Measurements from ENCODE around the gene WARS2. TPM values are rescaled to one million over a fixed set of nuclear protein-coding genes. Genes with fewer than 3 reads are reported as not detected.

Gene WARS2
- 8.9 TPM for total RNA-seq
- long read RNA-seq, transcript WARS2-201 (6 exons, 2,800 nt), result major isoform, 10 of 17 reads
- long read RNA-seq, partial matches to known transcripts, result 0 of 17 reads
- long read RNA-seq, other reads (novel, unspliced or antisense), result 6 of 17 reads

- TF ChIP-seq CTCF (IDR thresholded peaks at IDR 0.05), result no peak
- ATAC-seq, result peak; percentile 99
- H3K4me1 ChIP-seq, result peaks cover 19% of the 10 kb centered on the region
- H3K36me3 ChIP-seq, result no peaks in the 10 kb centered on the region
- no peaks in the 10 kb centered on the region for H3K27me3 ChIP-seq (ENCODE audit: low read depth)
- intact Hi-C loops (cut with DNase I), result no loop called here
- DNase-seq, result peak; percentile 97
- no peaks in the 10 kb centered on the region for H3K9me3 ChIP-seq
- H3K27ac ChIP-seq, result peak within 1 kb of the TSS; percentile 99
- H3K4me3 ChIP-seq, result peak within 1 kb of the TSS; percentile 64
These were observed at the start of gene WARS2 for GRCh38 chr1:119140177-119141019. TSS of gene WARS2 (minus strand) at chr1:119140653. CDS start at chr1:119140644, 9 bp downstream.

DNA sequence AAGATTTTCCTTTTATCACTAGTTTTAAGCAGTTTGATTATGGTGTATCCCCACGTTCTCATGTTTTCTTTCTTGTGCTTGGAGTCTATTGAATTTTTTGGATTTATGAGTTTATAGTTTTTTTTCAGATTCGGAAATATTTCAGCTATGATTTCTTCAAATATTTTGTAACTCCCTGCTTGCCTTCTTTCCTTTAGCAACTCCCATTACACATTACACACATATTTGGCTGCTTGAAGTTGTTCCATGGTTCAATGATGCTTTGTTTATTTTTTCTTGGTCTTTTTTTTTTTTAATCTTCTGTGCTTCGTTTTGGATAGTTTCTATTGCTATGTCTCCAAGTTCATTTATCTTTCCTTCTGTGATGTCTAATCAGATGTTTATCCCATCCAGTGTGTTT, 48.5 kb upstream of the WARS2 start:
- Histone ChIP-seq H3K27me3 (ENCODE audit: low read depth) (no peaks in the 10 kb centered on the region), H3K27ac (no peak overlapping the region), H3K4me1 (no peaks in the 10 kb centered on the region), H3K9me3 (peaks cover 6% of the 10 kb centered on the region), H3K4me3 (no peak overlapping the region), H3K36me3 (no peaks in the 10 kb centered on the region)
- intact Hi-C loops (cut with DNase I), result no loop called here
- DNase-seq, result no peak
- no peak for ATAC-seq
- TF ChIP-seq CTCF (IDR thresholded peaks at IDR 0.05), result no peak

DNA sequence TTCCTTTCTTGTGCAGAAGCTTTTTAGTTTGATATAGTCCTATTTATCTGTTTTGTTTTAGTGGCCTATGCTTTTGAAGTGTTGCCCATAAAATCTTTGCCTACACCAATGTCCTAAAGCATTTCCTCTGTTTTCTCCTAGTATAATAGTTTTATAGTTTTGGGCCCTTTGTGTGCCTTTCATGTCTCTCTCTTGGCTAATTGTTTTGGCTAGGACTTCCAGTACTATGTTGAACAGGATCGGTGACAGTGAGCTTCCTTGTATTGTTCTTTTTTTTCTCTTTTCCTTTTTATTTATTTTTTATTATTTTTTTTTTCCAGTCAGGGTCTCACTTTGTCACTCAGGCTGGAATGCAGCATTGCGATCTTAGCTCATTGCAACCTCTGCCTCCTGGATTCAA, 47.0 kb upstream of the WARS2 start:
- ATAC-seq, result no peak
- no peak overlapping the region for H3K4me3 ChIP-seq
- DNase-seq, result no peak
- H3K36me3 ChIP-seq, result no peaks in the 10 kb centered on the region
- H3K27me3 ChIP-seq (ENCODE audit: low read depth), result no peaks in the 10 kb centered on the region
- intact Hi-C loops (cut with DNase I), result no loop called here
- peaks cover 6% of the 10 kb centered on the region for H3K9me3 ChIP-seq
- H3K4me1 ChIP-seq, result no peaks in the 10 kb centered on the region
- H3K27ac ChIP-seq, result no peak overlapping the region
- TF ChIP-seq CTCF (IDR thresholded peaks at IDR 0.05), result no peak

- TF ChIP-seq CTCF (IDR thresholded peaks at IDR 0.05), result no peak
- DNase-seq (no peak), ATAC-seq (no peak)
- Histone ChIP-seq H3K4me1 (no peaks in the 10 kb centered on the region), H3K4me3 (no peak overlapping the region), H3K27ac (no peak overlapping the region), H3K36me3 (no peaks in the 10 kb centered on the region), H3K9me3 (peaks cover 6% of the 10 kb centered on the region), H3K27me3 (ENCODE audit: low read depth) (no peaks in the 10 kb centered on the region)
- intact Hi-C loops (cut with DNase I), result no loop called here
These were observed 46.0 kb upstream of the WARS2 start for GRCh38 chr1:119186471-119186870.

DNA sequence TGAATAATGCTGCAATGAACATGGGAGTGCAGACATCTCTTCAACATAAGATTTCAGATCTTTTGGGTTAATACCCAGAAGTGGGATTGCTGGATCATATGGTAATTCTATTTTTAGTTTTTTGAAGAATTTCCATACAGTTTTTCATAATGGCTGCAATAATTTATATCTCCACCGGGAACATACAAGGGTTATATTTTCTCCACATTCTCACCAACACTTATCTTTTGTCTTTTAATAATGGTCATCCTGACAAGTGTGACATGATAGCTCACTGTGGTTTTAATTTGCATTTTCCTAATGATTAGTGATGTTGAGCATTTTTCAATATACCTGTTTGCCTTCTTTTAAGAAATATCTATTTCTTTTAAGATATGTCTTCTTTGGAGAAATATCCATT, 44.5 kb upstream of the WARS2 start:
- H3K4me1 ChIP-seq, result no peaks in the 10 kb centered on the region
- ATAC-seq (no peak), DNase-seq (no peak)
- no peak for TF ChIP-seq CTCF (IDR thresholded peaks at IDR 0.05)
- intact Hi-C loops (cut with DNase I), result no loop called here
- no peaks in the 10 kb centered on the region for H3K36me3 ChIP-seq
- H3K4me3 ChIP-seq, result no peak overlapping the region
- H3K27ac ChIP-seq, result no peak overlapping the region
- no peaks in the 10 kb centered on the region for H3K27me3 ChIP-seq (ENCODE audit: low read depth)
- H3K9me3 ChIP-seq, result peaks cover 6% of the 10 kb centered on the region

All from lower lobe of right lung (tissue), 2 donors.